WI38 (cell line): ENCODE data around the gene OR2F1.

Source experiments
- H3K4me3 ChIP-seq: 2 replicates; pipeline ENCODE4 v1.5.1; 2011; ENCODE audit warnings: low read depth, mild to moderate bottlenecking, control low read depth, low read length
- TF ChIP-seq, protein P1 (sequence below): IDR thresholded peaks from 2 replicates; pipeline ENCODE4 v1.5.1; 2012; ENCODE audit warnings: low read depth, mild to moderate bottlenecking, control low read depth, low read length

The OR2F1 gene

GRCh38 chr7:143936087-143937009 is 18.3 kb upstream of the OR2F1 start:
- H3K4me3 ChIP-seq: no peak overlapping the region
- TF ChIP-seq, protein P1, sequence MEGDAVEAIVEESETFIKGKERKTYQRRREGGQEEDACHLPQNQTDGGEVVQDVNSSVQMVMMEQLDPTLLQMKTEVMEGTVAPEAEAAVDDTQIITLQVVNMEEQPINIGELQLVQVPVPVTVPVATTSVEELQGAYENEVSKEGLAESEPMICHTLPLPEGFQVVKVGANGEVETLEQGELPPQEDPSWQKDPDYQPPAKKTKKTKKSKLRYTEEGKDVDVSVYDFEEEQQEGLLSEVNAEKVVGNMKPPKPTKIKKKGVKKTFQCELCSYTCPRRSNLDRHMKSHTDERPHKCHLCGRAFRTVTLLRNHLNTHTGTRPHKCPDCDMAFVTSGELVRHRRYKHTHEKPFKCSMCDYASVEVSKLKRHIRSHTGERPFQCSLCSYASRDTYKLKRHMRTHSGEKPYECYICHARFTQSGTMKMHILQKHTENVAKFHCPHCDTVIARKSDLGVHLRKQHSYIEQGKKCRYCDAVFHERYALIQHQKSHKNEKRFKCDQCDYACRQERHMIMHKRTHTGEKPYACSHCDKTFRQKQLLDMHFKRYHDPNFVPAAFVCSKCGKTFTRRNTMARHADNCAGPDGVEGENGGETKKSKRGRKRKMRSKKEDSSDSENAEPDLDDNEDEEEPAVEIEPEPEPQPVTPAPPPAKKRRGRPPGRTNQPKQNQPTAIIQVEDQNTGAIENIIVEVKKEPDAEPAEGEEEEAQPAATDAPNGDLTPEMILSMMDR: no peak

- TF ChIP-seq, protein P1: no peak
- H3K4me3 ChIP-seq: no peak overlapping the region
Observed at GRCh38 chr7:143938379-143939243, 16.0 kb upstream of the OR2F1 start.

- TF ChIP-seq, protein P1: no peak
Observed at GRCh38 chr7:143945423-143945822, 9.2 kb upstream of the OR2F1 start.

DNA sequence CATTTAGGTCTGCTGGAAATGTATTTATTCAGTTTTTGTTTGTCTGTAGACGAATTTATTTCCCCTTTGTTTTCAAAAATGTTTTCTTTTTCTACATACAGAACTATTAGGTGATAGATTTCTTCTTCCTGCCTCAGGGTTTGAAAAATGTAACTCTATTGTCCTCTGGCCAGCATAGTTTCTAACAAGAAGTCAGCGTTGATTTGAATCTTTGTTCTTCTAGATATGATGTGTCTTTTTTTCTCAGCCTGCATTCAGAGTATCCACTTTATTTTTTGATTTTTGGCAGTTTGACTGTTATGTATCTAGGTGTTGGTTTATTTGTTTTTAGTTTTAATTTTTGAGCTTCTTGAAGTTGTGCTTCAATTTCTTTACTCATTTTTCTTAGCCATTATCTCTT is 7.5 kb upstream of the OR2F1 start:
- no peak overlapping the region for H3K4me3 ChIP-seq
- TF ChIP-seq, protein P1: no peak

More at GRCh38 chr7:143945423-143945822, 9.2 kb upstream of the OR2F1 start:
- H3K4me3 ChIP-seq: no peak overlapping the region

GRCh38 chr7:143948733-143949132 is 5.9 kb upstream of the OR2F1 start:
- TF ChIP-seq, protein P1: no peak
- H3K4me3 ChIP-seq: no peak overlapping the region

GRCh38 chr7:143953421-143953820 is 1.2 kb upstream of the OR2F1 start:
- TF ChIP-seq, protein P1: no peak
- H3K4me3 ChIP-seq: no peak overlapping the region
